ENCODE data around the gene FAAH2. TPM values are rescaled to one million over a fixed set of nuclear protein-coding genes. Genes with fewer than 3 reads are reported as not detected.
"Not testable (repeated sequence)": the region's sequence is repeated elsewhere in the genome, so short reads cannot be mapped to it uniquely, and the experiment has no call there.

Gene FAAH2
- total RNA-seq, 2 donors from 2014 or later, result 4.2 to 8.9 TPM

- Mint-ChIP-seq H3K4me3 (no peak overlapping the region), H3K9me3 (peaks cover 48% of the 10 kb centered on the region), H3K36me3 (ENCODE audit: low read depth) (no peaks in the 10 kb centered on the region), H3K27ac (no peak overlapping the region), H3K27me3 (ENCODE audit: insufficient read depth) (no peaks in the 10 kb centered on the region), H3K4me1 (peaks cover 3% of the 10 kb centered on the region)
- no peak overlapping the region for H3K27ac ChIP-seq (ENCODE audit: low read depth, low read length)
- no peak for DNase-seq
- H3K27me3 ChIP-seq (ENCODE audit: control insufficient read depth, insufficient read depth, low read length, poor library complexity, severe bottlenecking), result no peaks in the 10 kb centered on the region
- TF ChIP-seq, protein P1, sequence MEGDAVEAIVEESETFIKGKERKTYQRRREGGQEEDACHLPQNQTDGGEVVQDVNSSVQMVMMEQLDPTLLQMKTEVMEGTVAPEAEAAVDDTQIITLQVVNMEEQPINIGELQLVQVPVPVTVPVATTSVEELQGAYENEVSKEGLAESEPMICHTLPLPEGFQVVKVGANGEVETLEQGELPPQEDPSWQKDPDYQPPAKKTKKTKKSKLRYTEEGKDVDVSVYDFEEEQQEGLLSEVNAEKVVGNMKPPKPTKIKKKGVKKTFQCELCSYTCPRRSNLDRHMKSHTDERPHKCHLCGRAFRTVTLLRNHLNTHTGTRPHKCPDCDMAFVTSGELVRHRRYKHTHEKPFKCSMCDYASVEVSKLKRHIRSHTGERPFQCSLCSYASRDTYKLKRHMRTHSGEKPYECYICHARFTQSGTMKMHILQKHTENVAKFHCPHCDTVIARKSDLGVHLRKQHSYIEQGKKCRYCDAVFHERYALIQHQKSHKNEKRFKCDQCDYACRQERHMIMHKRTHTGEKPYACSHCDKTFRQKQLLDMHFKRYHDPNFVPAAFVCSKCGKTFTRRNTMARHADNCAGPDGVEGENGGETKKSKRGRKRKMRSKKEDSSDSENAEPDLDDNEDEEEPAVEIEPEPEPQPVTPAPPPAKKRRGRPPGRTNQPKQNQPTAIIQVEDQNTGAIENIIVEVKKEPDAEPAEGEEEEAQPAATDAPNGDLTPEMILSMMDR (conservative IDR thresholded peaks at IDR 0.05), result no peak
- no peaks in the 10 kb centered on the region for H3K36me3 ChIP-seq (ENCODE audit: control insufficient read depth, insufficient read depth, low read length)
- 93% methylated on average over 3 of the region's 3 CpGs; no CpG with 5 or more reads in 1 of the 2 experiments for WGBS, 2 experiments (ENCODE audit: insufficient coverage in 1 of 2, insufficient read length in 1 of 2)
- no peaks in the 10 kb centered on the region for H3K4me1 ChIP-seq (ENCODE audit: control insufficient read depth, insufficient read depth, low read length)
- H3K9ac ChIP-seq (ENCODE audit: extremely low read depth, low read length, poor library complexity, severe bottlenecking), result no peak overlapping the region
- no peaks in the 10 kb centered on the region for H3K9me3 ChIP-seq (ENCODE audit: control insufficient read depth, low read length)
- H3K4me3 ChIP-seq (ENCODE audit: low read length), result no peak overlapping the region
These were observed 1.5 kb upstream of the FAAH2 start for GRCh38 chrX:57285001-57285400.

- no peak overlapping the region for H3K27ac Mint-ChIP-seq
- no peak overlapping the region for H3K27ac ChIP-seq (ENCODE audit: low read depth, low read length)
- H3K36me3 ChIP-seq (ENCODE audit: control insufficient read depth, insufficient read depth, low read length), result no peaks in the 10 kb centered on the region
- TF ChIP-seq, protein P1 (conservative IDR thresholded peaks at IDR 0.05), result no peak
- no peaks in the 10 kb centered on the region for H3K27me3 ChIP-seq (ENCODE audit: control insufficient read depth, insufficient read depth, low read length, poor library complexity, severe bottlenecking)
- no peak overlapping the region for H3K4me3 Mint-ChIP-seq
- no peak overlapping the region for H3K9ac ChIP-seq (ENCODE audit: extremely low read depth, low read length, poor library complexity, severe bottlenecking)
- DNase-seq, result no peak
- H3K4me3 ChIP-seq (ENCODE audit: low read length), result no peak overlapping the region
- no peaks in the 10 kb centered on the region for H3K9me3 ChIP-seq (ENCODE audit: control insufficient read depth, low read length)
- H3K4me1 ChIP-seq (ENCODE audit: control insufficient read depth, insufficient read depth, low read length), result no peaks in the 10 kb centered on the region
- peaks cover 16% of the 10 kb centered on the region for H3K36me3 Mint-ChIP-seq (ENCODE audit: low read depth)
- H3K27me3 Mint-ChIP-seq (ENCODE audit: insufficient read depth), result no peaks in the 10 kb centered on the region
- no peaks in the 10 kb centered on the region for H3K4me1 Mint-ChIP-seq
- 87% methylated on average over 1 of the region's 1 CpG; no CpG with 5 or more reads in 1 of the 2 experiments for whole genome bisulfite sequencing, 2 experiments (ENCODE audit: insufficient coverage in 1 of 2, insufficient read length in 1 of 2)
- H3K9me3 Mint-ChIP-seq, result peaks cover 52% of the 10 kb centered on the region
These were observed 2.6 kb downstream of the FAAH2 start for GRCh38 chrX:57289089-57289488.

- Histone ChIP-seq H3K4me1 (ENCODE audit: control insufficient read depth, insufficient read depth, low read length) (no peaks in the 10 kb centered on the region), H3K27me3 (ENCODE audit: control insufficient read depth, insufficient read depth, low read length, poor library complexity, severe bottlenecking) (no peaks in the 10 kb centered on the region), H3K27ac (ENCODE audit: low read depth, low read length) (no peak overlapping the region), H3K9me3 (ENCODE audit: control insufficient read depth, low read length) (peaks cover 8% of the 10 kb centered on the region), H3K4me3 (ENCODE audit: low read length) (no peak overlapping the region), H3K36me3 (ENCODE audit: control insufficient read depth, insufficient read depth, low read length) (no peaks in the 10 kb centered on the region), H3K9ac (ENCODE audit: extremely low read depth, low read length, poor library complexity, severe bottlenecking) (no peak overlapping the region)
- Mint-ChIP-seq H3K27ac (no peak overlapping the region), H3K36me3 (ENCODE audit: low read depth) (peaks cover 43% of the 10 kb centered on the region), H3K9me3 (peaks cover 63% of the 10 kb centered on the region), H3K4me1 (no peaks in the 10 kb centered on the region), H3K4me3 (no peak overlapping the region), H3K27me3 (ENCODE audit: insufficient read depth) (no peaks in the 10 kb centered on the region)
- TF ChIP-seq, protein P1 (conservative IDR thresholded peaks at IDR 0.05), result no peak
- DNase-seq, result no peak
These were observed 8.5 kb downstream of the FAAH2 start for GRCh38 chrX:57294961-57295360.

GRCh38 chrX:57295679-57296078, 9.2 kb downstream of the FAAH2 start:
- H3K27ac ChIP-seq (ENCODE audit: low read depth, low read length); H3K4me3 Mint-ChIP-seq; H3K27me3 ChIP-seq (ENCODE audit: control insufficient read depth, insufficient read depth, low read length, poor library complexity, severe bottlenecking); H3K36me3 ChIP-seq (ENCODE audit: control insufficient read depth, insufficient read depth, low read length); H3K4me3 ChIP-seq (ENCODE audit: low read length); DNase-seq; H3K9me3 ChIP-seq (ENCODE audit: control insufficient read depth, low read length); H3K9ac ChIP-seq (ENCODE audit: extremely low read depth, low read length, poor library complexity, severe bottlenecking); H3K4me1 ChIP-seq (ENCODE audit: control insufficient read depth, insufficient read depth, low read length); H3K4me1 Mint-ChIP-seq; H3K27me3 Mint-ChIP-seq (ENCODE audit: insufficient read depth); H3K27ac Mint-ChIP-seq: not testable (repeated sequence)
- Mint-ChIP-seq H3K9me3 (peaks cover 67% of the 10 kb centered on the region), H3K36me3 (ENCODE audit: low read depth) (peaks cover 43% of the 10 kb centered on the region)
- 96% methylated on average over 6 of the region's 6 CpGs; no CpG with 5 or more reads in 1 of the 2 experiments for WGBS, 2 experiments (ENCODE audit: insufficient coverage in 1 of 2, insufficient read length in 1 of 2)

Measured in endodermal cell (in vitro differentiated cells).